ENCODE results near the gene CATSPER4.

The CATSPER4 gene

GRCh38 chr1:26164861-26165842, 25.2 kb upstream of the CATSPER4 start:
- DNase-seq (ENCODE audit: low spot score) = no peak

GRCh38 chr1:26166719-26167281, 23.6 kb upstream of the CATSPER4 start:
- DNase-seq (ENCODE audit: low spot score) = no peak

- no peak for DNase-seq (ENCODE audit: low spot score)
These were observed 21.8 kb upstream of the CATSPER4 start, which contains the start of gene C1orf232 for GRCh38 chr1:26168410-26169197. Gene C1orf232 (minus strand): TSS chr1:26168963. CDS start chr1:26168499, 464 bp downstream.

GRCh38 chr1:26169198-26169554, 21.2 kb upstream of the CATSPER4 start:
- DNase-seq (ENCODE audit: low spot score) = no peak

GRCh38 chr1:26169669-26170471, 20.5 kb upstream of the CATSPER4 start, which contains the start of gene ZNF593:
Gene ZNF593 (plus strand): TSS chr1:26169908. CDS start chr1:26169984, 76 bp downstream.
- DNase-seq (ENCODE audit: low spot score) = peak; percentile 91

- DNase-seq (ENCODE audit: low spot score) = no peak
These were observed 20.0 kb upstream of the CATSPER4 start for GRCh38 chr1:26170472-26170821.

- no peak for DNase-seq (ENCODE audit: low spot score)
These were observed 19.0 kb upstream of the CATSPER4 start, which contains the start of gene ZNF593OS for GRCh38 chr1:26171084-26172072. Gene ZNF593OS (minus strand): TSS chr1:26171832. CDS start chr1:26171661, 171 bp downstream.

GRCh38 chr1:26175346-26175745, 15.1 kb upstream of the CATSPER4 start:
- no peak for DNase-seq (ENCODE audit: low spot score)

- DNase-seq (ENCODE audit: low spot score) = no peak
These were observed 13.2 kb upstream of the CATSPER4 start, which contains the start of gene CNKSR1 for GRCh38 chr1:26177182-26177684. Gene CNKSR1 (plus strand): TSS chr1:26177491. CDS start chr1:26177548, 57 bp downstream.

- no peak for DNase-seq (ENCODE audit: low spot score)
These were observed 10.3 kb upstream of the CATSPER4 start for GRCh38 chr1:26180010-26180506.

GRCh38 chr1:26181586-26182382, 8.6 kb upstream of the CATSPER4 start:
- DNase-seq (ENCODE audit: low spot score) = no peak

GRCh38 chr1:26182383-26182696, 8.1 kb upstream of the CATSPER4 start:
- DNase-seq (ENCODE audit: low spot score) = no peak

- DNase-seq (ENCODE audit: low spot score) = no peak
These were observed 6.3 kb upstream of the CATSPER4 start for GRCh38 chr1:26184086-26184485.

- DNase-seq (ENCODE audit: low spot score) = no peak
These were observed 5.5 kb upstream of the CATSPER4 start for GRCh38 chr1:26184883-26185282.

GRCh38 chr1:26187882-26188281, 2.5 kb upstream of the CATSPER4 start:
- DNase-seq (ENCODE audit: low spot score) = no peak

GRCh38 chr1:26188477-26188876, 1.9 kb upstream of the CATSPER4 start:
- DNase-seq (ENCODE audit: low spot score) = no peak

GRCh38 chr1:26189331-26189730, 1.1 kb upstream of the CATSPER4 start:
- DNase-seq (ENCODE audit: low spot score) = no peak

- no peak for DNase-seq (ENCODE audit: low spot score)
These were observed 589 bp upstream of the CATSPER4 start for GRCh38 chr1:26189751-26190275.

GRCh38 chr1:26191739-26192138, 1.3 kb downstream of the CATSPER4 start:
- DNase-seq (ENCODE audit: low spot score) = no peak
